GM23338 (cell line): Measurements from ENCODE around the gene CCNI. TPM values are rescaled to one million over a fixed set of nuclear protein-coding genes. Genes with fewer than 3 reads are reported as not detected.
"Not testable (repeated sequence)": the region's sequence is repeated elsewhere in the genome, so short reads cannot be mapped to it uniquely, and the experiment has no call there.

Source experiments
- ATAC-seq: fragments of 200-7000 bp; cut with Tn5 transposase; 3 replicates; pipeline ENCODE4 v1.9.1; 2020
- DNase-seq: peaks from one replicate; pipeline ENCODE4 v3.0.0-alpha.2; 2015; ENCODE audit warnings: low spot score
- H2AFZ ChIP-seq: fragments of 200-600 bp; sonication (generic); 2 replicates; pipeline ENCODE4 v1.8.0; 2016; ENCODE audit warnings: antibody characterized with exemption, mild to moderate bottlenecking, moderate library complexity
- H3F3A ChIP-seq: fragments of 200-600 bp; sonication (generic); replicated peaks from 2 replicates; pipeline ENCODE4 v1.8.0; 2017; ENCODE audit warnings: antibody characterized with exemption, mixed run types, low read depth
- H3K27ac ChIP-seq: fragments of 200-600 bp; sonication (generic); 2 replicates; pipeline ENCODE4 v1.6.1; 2016; ENCODE audit warnings: low read depth
- H3K27me3 ChIP-seq: fragments of 200-600 bp; sonication (generic); 2 replicates; pipeline ENCODE4 v1.8.0; 2016; ENCODE audit warnings: mild to moderate bottlenecking, mixed run types, moderate library complexity; ENCODE audit not compliant: insufficient read depth
- H3K36me3 ChIP-seq: fragments of 200-600 bp; sonication (generic); 2 replicates; pipeline ENCODE4 v1.8.0; 2016; ENCODE audit warnings: mild to moderate bottlenecking; ENCODE audit not compliant: insufficient read depth
- H3K4me1 ChIP-seq: fragments of 200-600 bp; sonication (generic); 2 replicates; pipeline ENCODE4 v1.8.0; 2016; ENCODE audit warnings: mild to moderate bottlenecking, moderate library complexity; ENCODE audit not compliant: insufficient read depth
- H3K4me2 ChIP-seq: fragments of 200-600 bp; sonication (generic); 2 replicates; pipeline ENCODE4 v1.7.1; 2017; ENCODE audit warnings: mixed run types
- H3K4me3 ChIP-seq: fragments of 200-600 bp; sonication (generic); 2 replicates; pipeline ENCODE4 v1.6.1; 2016; ENCODE audit warnings: mixed run types
- H3K79me2 ChIP-seq: fragments of 200-600 bp; sonication (generic); replicated peaks from 2 replicates; pipeline ENCODE4 v1.8.0; 2017; ENCODE audit warnings: mild to moderate bottlenecking; ENCODE audit not compliant: insufficient read depth
- H3K9me2 ChIP-seq: fragments of 200-600 bp; sonication (generic); 2 replicates; pipeline ENCODE4 v1.8.0; 2017; ENCODE audit not compliant: insufficient read depth
- H4K20me1 ChIP-seq: fragments of 200-600 bp; sonication (generic); replicated peaks from 2 replicates; pipeline ENCODE4 v1.8.0; 2017; ENCODE audit warnings: mild to moderate bottlenecking; ENCODE audit not compliant: insufficient read depth
- H3K27ac Mint-ChIP-seq: 2 replicates; pipeline ENCODE4 v1.8.0; 2020; ENCODE audit warnings: inconsistent platforms, mild to moderate bottlenecking, moderate library complexity, mixed read lengths
- H3K27me3 Mint-ChIP-seq: 3 replicates; pipeline ENCODE4 v1.8.0; 2022; ENCODE audit warnings: low read depth, mild to moderate bottlenecking, moderate library complexity, mixed read lengths, inconsistent platforms; ENCODE audit not compliant: insufficient read depth, poor library complexity
- H3K36me3 Mint-ChIP-seq: 3 replicates; pipeline ENCODE4 v1.8.0; 2021; ENCODE audit warnings: low read depth, mild to moderate bottlenecking, inconsistent platforms, moderate library complexity, mixed read lengths
- H3K4me1 Mint-ChIP-seq: 3 replicates; pipeline ENCODE4 v1.8.0; 2020; ENCODE audit warnings: mild to moderate bottlenecking, inconsistent platforms, mixed read lengths
- H3K4me3 Mint-ChIP-seq: 3 replicates; pipeline ENCODE4 v1.8.0; 2021; ENCODE audit warnings: moderate library complexity, mild to moderate bottlenecking, inconsistent platforms, mixed read lengths
- H3K9me3 Mint-ChIP-seq: 3 replicates; pipeline ENCODE4 v1.8.0; 2020; ENCODE audit warnings: moderate library complexity, mild to moderate bottlenecking, inconsistent platforms, mixed read lengths
- CTCF ChIP-seq, 2 experiments: fragments of 200-600 bp in 1 of 2; sonication (generic) in 1 of 2; conservative IDR thresholded peaks; 2 replicates each; pipeline versions ENCODE4 v1.5.1 to v1.6.1; 2016 to 2017; ENCODE audit warnings: antibody characterized with exemption in 2 of 2, low read depth in 2 of 2, mild to moderate bottlenecking in 2 of 2, moderate library complexity in 1 of 2
- EZH2 ChIP-seq: fragments of 200-600 bp; sonication (generic); IDR thresholded peaks from one replicate; pipeline ENCODE4 v1.8.0; 2017; ENCODE audit warnings: antibody characterized with exemption, mild to moderate bottlenecking, low read depth; ENCODE audit not compliant: unreplicated experiment
- JUNB ChIP-seq: IDR thresholded peaks from one replicate; pipeline ENCODE4 v1.6.1; 2016; ENCODE audit warnings: antibody characterized with exemption; ENCODE audit not compliant: unreplicated experiment
- NANOG ChIP-seq: IDR thresholded peaks from 2 replicates; pipeline ENCODE4 v1.6.1; 2016; ENCODE audit warnings: antibody characterized with exemption, borderline replicate concordance
- POLR2AphosphoS5 ChIP-seq: IDR thresholded peaks from 2 replicates; pipeline ENCODE4 v1.6.1; 2016; ENCODE audit warnings: antibody characterized with exemption, low read depth
- REST ChIP-seq: IDR thresholded peaks from one replicate; pipeline ENCODE4 v1.6.1; 2018; ENCODE audit warnings: antibody characterized with exemption; ENCODE audit not compliant: unreplicated experiment
- STAT1 ChIP-seq: IDR thresholded peaks from one replicate; pipeline ENCODE4 v1.6.1; 2016; ENCODE audit warnings: antibody characterized with exemption; ENCODE audit not compliant: unreplicated experiment
- ZNF114 ChIP-seq: fragments of 250-450 bp; sonication (Bioruptor Pico); IDR thresholded peaks from 2 replicates; pipeline ENCODE4 v1.5.0; 2020; ENCODE audit warnings: mild to moderate bottlenecking, moderate library complexity
- ZNF331 ChIP-seq: fragments of 250-450 bp; sonication (Bioruptor Pico); IDR thresholded peaks from 2 replicates; pipeline ENCODE4 v1.5.0; 2020; ENCODE audit warnings: low read depth, mild to moderate bottlenecking, moderate library complexity
- polyA plus RNA-seq: library from polyadenylated mRNA; unstranded; fragments of >200 nt; fragmentation: Nextera tagmentation; extraction: Ambion mirVana; gene quantifications from 2 replicates; pipeline ENCODE4 v1.2.1, GENCODE V29; 2016
- total RNA-seq: library from RNA; depleted of rRNA; stranded (reverse); fragments of >200 nt; shearing (Covaris generic); gene quantifications from 2 replicates; pipeline ENCODE4 v1.2.3, GENCODE V29; 2014

Gene CCNI
- total and polyA plus RNA-seq, 2 experiments from 2014 or later: 207 to 248 TPM

DNA sequence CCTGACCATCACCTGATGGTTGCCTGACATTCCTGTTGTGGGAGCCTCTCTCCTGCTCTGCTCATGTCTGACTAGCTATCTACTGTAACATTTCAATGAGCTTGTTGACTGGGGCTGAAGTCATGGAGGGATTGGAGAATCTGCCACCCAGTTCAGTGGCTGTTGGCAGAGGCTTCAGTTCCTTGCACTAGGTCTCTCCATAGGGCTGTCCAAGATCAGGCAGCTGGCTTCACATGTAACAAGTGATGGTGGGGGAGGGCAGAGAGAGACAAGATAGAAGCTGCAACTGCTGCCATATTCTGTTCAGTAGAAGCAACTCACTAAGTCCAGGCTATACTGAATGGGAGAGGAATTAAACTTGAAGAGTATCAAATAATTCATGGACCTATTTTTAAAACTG is 14.1 kb upstream of the CCNI start:
- Histone ChIP-seq H3K27me3 (no peaks in the 10 kb centered on the region), H3K27ac (no peak overlapping the region), H3K36me3 (no peaks in the 10 kb centered on the region), H3K4me1 (no peaks in the 10 kb centered on the region), H3K9me2 (no peaks in the 10 kb centered on the region), H3F3A (no peaks in the 10 kb centered on the region), H4K20me1 (no peaks in the 10 kb centered on the region), H3K79me2 (no peaks in the 10 kb centered on the region), H3K4me2 (no peak overlapping the region), H3K4me3 (no peak overlapping the region), H2AFZ (no peak overlapping the region)
- DNase-seq (no peak), ATAC-seq (no peak)
- Mint-ChIP-seq H3K4me1 (no peaks in the 10 kb centered on the region), H3K27ac (no peak overlapping the region), H3K4me3 (no peak overlapping the region), H3K36me3 (no peaks in the 10 kb centered on the region), H3K9me3 (no peaks in the 10 kb centered on the region), H3K27me3 (no peaks in the 10 kb centered on the region)
- TF ChIP-seq ZNF331 (no peak), JUNB (no peak), EZH2 (no peak), REST (no peak), NANOG (no peak), CTCF (conservative IDR thresholded peaks at IDR 0.05; ENCODE audit: low read depth in 2 of 2) (no peak), POLR2AphosphoS5 (no peak), ZNF114 (CRISPR knock-in tag) (no peak), STAT1 (no peak)

- not testable (repeated sequence) for H3K27ac Mint-ChIP-seq, H3K27me3 ChIP-seq, H3K27ac ChIP-seq, H3K4me1 ChIP-seq, H3K4me3 Mint-ChIP-seq, H3K36me3 ChIP-seq, H3K9me3 Mint-ChIP-seq, H3K27me3 Mint-ChIP-seq, H3K9me2 ChIP-seq, H2AFZ ChIP-seq, H3F3A ChIP-seq, H3K36me3 Mint-ChIP-seq, DNase-seq, H3K4me3 ChIP-seq, H3K4me1 Mint-ChIP-seq, H3K4me2 ChIP-seq, ATAC-seq, H4K20me1 ChIP-seq, H3K79me2 ChIP-seq
These were observed 11.2 kb upstream of the CCNI start for GRCh38 chr4:77087027-77087426.
